ENCODE results near the gene MYH9.

MYH9 gene

GRCh38 chr22:36317658-36318271, 70.0 kb downstream of the MYH9 start:
- Histone ChIP-seq H3K4me3 (ENCODE audit: severe bottlenecking) (no peak overlapping the region), H3K27ac (ENCODE audit: poor library complexity, severe bottlenecking) (peak overlapping the region; percentile 100), H3K4me1 (ENCODE audit: insufficient read depth, poor library complexity, severe bottlenecking) (no peaks in the 10 kb centered on the region), H3K27me3 (ENCODE audit: insufficient read depth, poor library complexity, severe bottlenecking) (no peaks in the 10 kb centered on the region), H3K36me3 (ENCODE audit: low read depth) (peaks cover 100% of the 10 kb centered on the region), H3K9me3 (ENCODE audit: severe bottlenecking) (no peaks in the 10 kb centered on the region)
- no peak for TF ChIP-seq CTCF (IDR thresholded peaks at IDR 0.05; ENCODE audit: poor library complexity, severe bottlenecking)
- DNase-seq (ENCODE audit: low spot score) (no peak), ATAC-seq (ENCODE audit: low read depth) (peak; percentile 28)

GRCh38 chr22:36316419-36316818, 71.3 kb downstream of the MYH9 start:
- Histone ChIP-seq H3K4me1 (ENCODE audit: insufficient read depth, poor library complexity, severe bottlenecking) (no peaks in the 10 kb centered on the region), H3K27ac (ENCODE audit: poor library complexity, severe bottlenecking) (peak overlapping the region; percentile 23), H3K27me3 (ENCODE audit: insufficient read depth, poor library complexity, severe bottlenecking) (no peaks in the 10 kb centered on the region), H3K9me3 (ENCODE audit: severe bottlenecking) (no peaks in the 10 kb centered on the region), H3K4me3 (ENCODE audit: severe bottlenecking) (no peak overlapping the region), H3K36me3 (ENCODE audit: low read depth) (peaks cover 100% of the 10 kb centered on the region)
- DNase-seq (ENCODE audit: low spot score) (peak; percentile 59), ATAC-seq (ENCODE audit: low read depth) (no peak)
- TF ChIP-seq CTCF (IDR thresholded peaks at IDR 0.05; ENCODE audit: poor library complexity, severe bottlenecking), result no peak

- H3K36me3 ChIP-seq (ENCODE audit: low read depth), result peaks cover 100% of the 10 kb centered on the region
- no peak for DNase-seq (ENCODE audit: low spot score)
Observed at GRCh38 chr22:36315325-36315724, 72.4 kb downstream of the MYH9 start.

GRCh38 chr22:36311386-36312085, 76.2 kb downstream of the MYH9 start:
- H3K4me1 ChIP-seq (ENCODE audit: insufficient read depth, poor library complexity, severe bottlenecking), result no peaks in the 10 kb centered on the region
- peaks cover 100% of the 10 kb centered on the region for H3K36me3 ChIP-seq (ENCODE audit: low read depth)
- ATAC-seq (ENCODE audit: low read depth), result no peak
- no peak overlapping the region for H3K4me3 ChIP-seq (ENCODE audit: severe bottlenecking)
- no peak for DNase-seq (ENCODE audit: low spot score)
- H3K27me3 ChIP-seq (ENCODE audit: insufficient read depth, poor library complexity, severe bottlenecking), result no peaks in the 10 kb centered on the region
- peak overlapping the region; percentile 23 for H3K27ac ChIP-seq (ENCODE audit: poor library complexity, severe bottlenecking)
- H3K9me3 ChIP-seq (ENCODE audit: severe bottlenecking), result no peaks in the 10 kb centered on the region
- no peak for TF ChIP-seq CTCF (IDR thresholded peaks at IDR 0.05; ENCODE audit: poor library complexity, severe bottlenecking)

More at GRCh38 chr22:36315325-36315724, 72.4 kb downstream of the MYH9 start:
- H3K4me3 ChIP-seq (ENCODE audit: severe bottlenecking), result no peak overlapping the region
- no peaks in the 10 kb centered on the region for H3K27me3 ChIP-seq (ENCODE audit: insufficient read depth, poor library complexity, severe bottlenecking)
- no peaks in the 10 kb centered on the region for H3K4me1 ChIP-seq (ENCODE audit: insufficient read depth, poor library complexity, severe bottlenecking)
- no peak for ATAC-seq (ENCODE audit: low read depth)
- TF ChIP-seq CTCF (IDR thresholded peaks at IDR 0.05; ENCODE audit: poor library complexity, severe bottlenecking), result no peak
- peak overlapping the region; percentile 23 for H3K27ac ChIP-seq (ENCODE audit: poor library complexity, severe bottlenecking)
- H3K9me3 ChIP-seq (ENCODE audit: severe bottlenecking), result no peaks in the 10 kb centered on the region

GRCh38 chr22:36308880-36309279, 78.9 kb downstream of the MYH9 start:
- Histone ChIP-seq H3K36me3 (ENCODE audit: low read depth) (peaks cover 100% of the 10 kb centered on the region), H3K27me3 (ENCODE audit: insufficient read depth, poor library complexity, severe bottlenecking) (no peaks in the 10 kb centered on the region), H3K9me3 (ENCODE audit: severe bottlenecking) (no peaks in the 10 kb centered on the region), H3K4me3 (ENCODE audit: severe bottlenecking) (no peak overlapping the region), H3K27ac (ENCODE audit: poor library complexity, severe bottlenecking) (peak overlapping the region; percentile 18), H3K4me1 (ENCODE audit: insufficient read depth, poor library complexity, severe bottlenecking) (peaks cover 5% of the 10 kb centered on the region)
- no peak for DNase-seq (ENCODE audit: low spot score)
- ATAC-seq (ENCODE audit: low read depth), result no peak
- TF ChIP-seq CTCF (IDR thresholded peaks at IDR 0.05; ENCODE audit: poor library complexity, severe bottlenecking), result no peak
